GM18868 (cell line): ENCODE data around the gene GSTM1.

Experiments
- ATAC-seq: cut with Tn5 transposase; IDR thresholded peaks from one replicate; pipeline ENCODE4 v1.9.1; 2021; ENCODE audit warnings: mild to moderate bottlenecking, moderate library complexity; ENCODE audit not compliant: unreplicated experiment

Gene GSTM1

GRCh38 chr1:109687641-109688499 is at the start of gene GSTM1:
GSTM1 (plus strand) TSS chr1:109687817; CDS start chr1:109687874, 57 bp downstream.
- peak; percentile 98 for ATAC-seq

- no peak for ATAC-seq
Observed at GRCh38 chr1:109639063-109639840, 48.4 kb upstream of the GSTM1 start.

- no peak for ATAC-seq
Observed at GRCh38 chr1:109639841-109640184, 47.8 kb upstream of the GSTM1 start.

- peak; percentile 51 for ATAC-seq
Observed at GRCh38 chr1:109640285-109640865, 47.2 kb upstream of the GSTM1 start.

- no peak for ATAC-seq
Observed at GRCh38 chr1:109641078-109641740, 46.4 kb upstream of the GSTM1 start.

- ATAC-seq, result no peak
Observed at GRCh38 chr1:109641861-109642260, 45.8 kb upstream of the GSTM1 start.

GRCh38 chr1:109642626-109643025 is 45.0 kb upstream of the GSTM1 start:
- ATAC-seq, result no peak

- peak; percentile 89 for ATAC-seq
Observed at GRCh38 chr1:109643385-109644230, 44.0 kb upstream of the GSTM1 start.

GRCh38 chr1:109644670-109645069 is 42.9 kb upstream of the GSTM1 start:
- no peak for ATAC-seq

GRCh38 chr1:109649491-109649914 is 38.1 kb upstream of the GSTM1 start:
- no peak for ATAC-seq

- ATAC-seq, result no peak
Observed at GRCh38 chr1:109650609-109651008, 37.0 kb upstream of the GSTM1 start.

GRCh38 chr1:109652402-109652801 is 35.2 kb upstream of the GSTM1 start:
- no peak for ATAC-seq

- no peak for ATAC-seq
Observed at GRCh38 chr1:109653306-109653705, 34.3 kb upstream of the GSTM1 start.

GRCh38 chr1:109654519-109654918 is 33.1 kb upstream of the GSTM1 start:
- no peak for ATAC-seq

- ATAC-seq, result peak; percentile 90
Observed at GRCh38 chr1:109655615-109656519, 31.8 kb upstream of the GSTM1 start, which contains the start of gene GSTM4. GSTM4 (plus strand) TSS chr1:109656099; CDS start chr1:109656390, 291 bp downstream.

- ATAC-seq, result no peak
Observed at GRCh38 chr1:109657395-109657794, 30.2 kb upstream of the GSTM1 start.

GRCh38 chr1:109657970-109658369 is 29.6 kb upstream of the GSTM1 start:
- ATAC-seq, result no peak

GRCh38 chr1:109658533-109659042 is 29.0 kb upstream of the GSTM1 start:
- no peak for ATAC-seq

GRCh38 chr1:109659145-109659544 is 28.5 kb upstream of the GSTM1 start:
- no peak for ATAC-seq
